H1 (cell line): Measurements from ENCODE around the gene C17orf114.
A peak's percentile ranks its signal among the peaks of the same experiment; 100 is the strongest.

ENCODE experiments used
- CTCF ChIA-PET: fragments of 300-600 bp; sonication (Branson Sonifier 250); formaldehyde crosslinking; loops from one replicate; lab custom pipeline; 2021; ENCODE audit not compliant: partially characterized antibody; lab: Charles Lee
- POLR2A ChIA-PET: fragments of 300-600 bp; sonication (Branson Sonifier 250); formaldehyde crosslinking; loops from one replicate; lab custom pipeline; 2021; ENCODE audit warnings: inconsistent platforms; ENCODE audit not compliant: partially characterized antibody; lab: Charles Lee
- DNase-seq, 2 experiments: peaks; one replicate each; pipeline versions ENCODE4 v3.0.0 to v3.0.0-alpha.2; 2010 to 2022; ENCODE audit warnings: low spot score in 2 of 2, low read depth in 1 of 2, mixed read lengths in 1 of 2
- FAIRE-seq: peaks from 2 replicates; lab custom pipeline; 2011; peaks lifted over from hg19 to GRCh38; lab: Jason Lieb, UNC
- H2AFZ ChIP-seq: 2 replicates; pipeline ENCODE4 v1.8.1; 2012; ENCODE audit warnings: low read length, inconsistent platforms
- H2AK5ac ChIP-seq: 2 replicates; pipeline ENCODE4 v1.6.1; 2013; ENCODE audit warnings: low read depth, low read length
- H2BK120ac ChIP-seq: replicated peaks from 2 replicates; pipeline ENCODE3; 2013; ENCODE audit warnings: low read depth, low read length, inconsistent platforms
- H2BK12ac ChIP-seq: 2 replicates; pipeline ENCODE4 v1.6.1; 2013; ENCODE audit warnings: low read depth, low read length
- H2BK15ac ChIP-seq: 2 replicates; pipeline ENCODE4 v1.6.1; 2013; ENCODE audit warnings: low read length
- H2BK20ac ChIP-seq: 2 replicates; pipeline ENCODE4 v1.6.1; 2013; ENCODE audit warnings: low read length
- H2BK5ac ChIP-seq: 2 replicates; pipeline ENCODE4 v1.6.1; 2013; ENCODE audit warnings: low read depth, low read length
- H3K14ac ChIP-seq: 2 replicates; pipeline ENCODE4 v1.6.1; 2013; ENCODE audit warnings: inconsistent platforms; ENCODE audit not compliant: insufficient read length
- H3K18ac ChIP-seq: 2 replicates; pipeline ENCODE4 v1.6.1; 2013; ENCODE audit warnings: low read length; ENCODE audit errors: extremely low read depth
- H3K23ac ChIP-seq: 2 replicates; pipeline ENCODE4 v1.6.1; 2013; ENCODE audit warnings: inconsistent platforms; ENCODE audit not compliant: insufficient read length
- H3K23me2 ChIP-seq: 2 replicates; pipeline ENCODE4 v1.6.1; 2013; ENCODE audit warnings: low read depth, low read length
- H3K27ac ChIP-seq: 2 replicates; pipeline ENCODE4 v1.6.1; 2011; ENCODE audit warnings: low read depth, low read length, inconsistent platforms
- H3K27me3 ChIP-seq, 4 experiments: replicated peaks in 1 of 4; 1 replicate in 1 of 4; 2 replicates in 3 of 4; pipeline versions ENCODE4 v1.6.1 to v1.8.1; 2011 to 2013; ENCODE audit warnings: low read length in 3 of 4, mild to moderate bottlenecking in 3 of 4, inconsistent platforms in 2 of 4, mixed read lengths in 2 of 4, moderate library complexity in 1 of 4; ENCODE audit not compliant: control insufficient read depth in 3 of 4, insufficient read depth in 3 of 4; ENCODE audit errors: extremely low read depth in 1 of 4
- H3K36me3 ChIP-seq, 4 experiments: 2 replicates each; pipeline versions ENCODE4 v1.6.1 to v1.8.1; 2011 to 2013; ENCODE audit warnings: mild to moderate bottlenecking in 4 of 4, low read length in 3 of 4, moderate library complexity in 2 of 4, control low read depth in 1 of 4, inconsistent platforms in 1 of 4; ENCODE audit not compliant: insufficient read depth in 4 of 4, control insufficient read depth in 2 of 4
- H3K4ac ChIP-seq: replicated peaks from 2 replicates; pipeline ENCODE3; 2013; ENCODE audit warnings: low read length, low read depth, mixed read lengths, inconsistent platforms; ENCODE audit not compliant: insufficient read length
- H3K4me1 ChIP-seq, 4 experiments: replicated peaks in 1 of 4; 1 replicate in 1 of 4; 2 replicates in 3 of 4; pipeline versions ENCODE4 v1.6.1 to v1.8.1; 2011 to 2013; ENCODE audit warnings: low read length in 3 of 4, inconsistent platforms in 2 of 4, mixed read lengths in 1 of 4; ENCODE audit not compliant: insufficient read depth in 4 of 4, control insufficient read depth in 3 of 4
- H3K4me2 ChIP-seq, 2 experiments: 2 replicates each; pipeline versions ENCODE4 v1.6.1 to v1.8.1; 2011 to 2013; ENCODE audit warnings: low read depth in 2 of 2, low read length in 2 of 2, control low read depth in 1 of 2, inconsistent platforms in 1 of 2, mild to moderate bottlenecking in 1 of 2; ENCODE audit not compliant: insufficient read depth in 1 of 2
- H3K4me3 ChIP-seq, 4 experiments: fragments of 200-600, 300-600 bp in 1 of 4; sonication (generic), shearing (Covaris generic), sonication (Bioruptor Twin) in 1 of 4; 2 replicates each; pipeline versions ENCODE4 v1.5.1 to v1.8.1; 2011 to 2016; ENCODE audit warnings: low read length in 4 of 4, low read depth in 3 of 4, control low read depth in 2 of 4, inconsistent platforms in 2 of 4, mild to moderate bottlenecking in 2 of 4, mixed read lengths in 1 of 4, moderate library complexity in 1 of 4; ENCODE audit not compliant: insufficient read depth in 2 of 4; ENCODE audit errors: extremely low read depth in 1 of 4
- H3K56ac ChIP-seq: replicated peaks from 2 replicates; pipeline ENCODE3; 2013; ENCODE audit warnings: low read depth, mild to moderate bottlenecking, mixed read lengths, low read length, inconsistent platforms; ENCODE audit not compliant: insufficient read length
- H3K79me1 ChIP-seq: 2 replicates; pipeline ENCODE4 v1.6.1; 2013; ENCODE audit warnings: low read depth, low read length, control low read depth
- H3K79me2 ChIP-seq, 2 experiments: 2 replicates each; pipeline versions ENCODE4 v1.6.1 to v1.8.1; 2012 to 2013; ENCODE audit warnings: low read length in 2 of 2, mild to moderate bottlenecking in 2 of 2, inconsistent platforms in 1 of 2; ENCODE audit not compliant: insufficient read depth in 2 of 2, control insufficient read depth in 1 of 2
- H3K9ac ChIP-seq, 4 experiments: replicated peaks in 1 of 4; 1 replicate in 1 of 4; 2 replicates in 3 of 4; pipeline versions ENCODE4 v1.6.1 to v1.8.1; 2011 to 2013; ENCODE audit warnings: low read depth in 3 of 4, low read length in 3 of 4, control low read depth in 2 of 4, mild to moderate bottlenecking in 2 of 4, moderate library complexity in 2 of 4, inconsistent platforms in 1 of 4; ENCODE audit errors: extremely low read depth in 1 of 4
- H3K9me3 ChIP-seq, 2 experiments: 2 replicates each; pipeline versions ENCODE4 v1.6.1 to v1.8.1; 2012 to 2013; ENCODE audit warnings: mild to moderate bottlenecking in 2 of 2, moderate library complexity in 2 of 2, control low read depth in 1 of 2, inconsistent platforms in 1 of 2, low read depth in 1 of 2, low read length in 1 of 2, mixed read lengths in 1 of 2; ENCODE audit not compliant: insufficient read depth in 2 of 2
- H4K20me1 ChIP-seq, 2 experiments: replicated peaks in 1 of 2; 2 replicates each; pipeline versions ENCODE3 to v1.8.1; 2011 to 2013; ENCODE audit warnings: inconsistent platforms in 2 of 2, low read length in 2 of 2, mild to moderate bottlenecking in 1 of 2; ENCODE audit not compliant: insufficient read depth in 2 of 2, control insufficient read depth in 1 of 2
- H4K5ac ChIP-seq: 2 replicates; pipeline ENCODE4 v1.6.1; 2013; ENCODE audit warnings: low read length, low read depth, mixed read lengths, inconsistent platforms; ENCODE audit not compliant: insufficient read length
- H4K8ac ChIP-seq: 2 replicates; pipeline ENCODE4 v1.8.0; 2013; ENCODE audit warnings: mild to moderate bottlenecking, moderate library complexity, low read length, inconsistent platforms; ENCODE audit not compliant: insufficient read depth; ENCODE audit errors: extremely low read depth
- H4K91ac ChIP-seq: replicated peaks from 2 replicates; pipeline ENCODE3; 2013; ENCODE audit warnings: low read length, mixed read lengths, inconsistent platforms; ENCODE audit not compliant: insufficient read length
- CTBP2 ChIP-seq: IDR thresholded peaks from 2 replicates; pipeline ENCODE4 v1.7.0; 2011; ENCODE audit warnings: borderline replicate concordance, mild to moderate bottlenecking, moderate library complexity, mixed read lengths, low read length; ENCODE audit not compliant: insufficient read depth, insufficient read length
- CTCF ChIP-seq, 3 experiments: IDR thresholded peaks; 1 replicate in 2 of 3; 2 replicates in 1 of 3; pipeline versions ENCODE4 v1.5.1 to v1.6.1; 2011; ENCODE audit warnings: low read length in 3 of 3, mild to moderate bottlenecking in 3 of 3, inconsistent platforms in 2 of 3, low read depth in 1 of 3, moderate library complexity in 1 of 3; ENCODE audit not compliant: insufficient read depth in 1 of 3; ENCODE audit errors: control extremely low read depth in 1 of 3
- MAX ChIP-seq: IDR thresholded peaks from 2 replicates; pipeline ENCODE4 v1.6.1; 2012; ENCODE audit warnings: inconsistent platforms
- NRF1 ChIP-seq: IDR thresholded peaks from 2 replicates; pipeline ENCODE4 v1.6.1; 2011; ENCODE audit warnings: mild to moderate bottlenecking, low read depth, low read length, improper control_type of control experiment
- RAD21 ChIP-seq, 2 experiments: IDR thresholded peaks in 1 of 2; conservative IDR thresholded peaks in 1 of 2; 2 replicates each; pipeline ENCODE4 v1.6.1; 2011; ENCODE audit warnings: low read depth in 2 of 2, low read length in 2 of 2, improper control_type of control experiment in 1 of 2, inconsistent platforms in 1 of 2, mild to moderate bottlenecking in 1 of 2, moderate library complexity in 1 of 2
- TBP ChIP-seq: IDR thresholded peaks from 2 replicates; pipeline ENCODE4 v1.6.1; 2011; ENCODE audit warnings: low read depth, low read length, improper control_type of control experiment
- TEAD4 ChIP-seq: IDR thresholded peaks from 2 replicates; pipeline ENCODE4 v1.6.1; 2012; ENCODE audit warnings: low read depth, low read length, inconsistent platforms, mixed read lengths
- WGBS, 2 experiments: shearing (Covaris generic) in 1 of 2; methylation state at CpG; one replicate each; pipeline versions ENCODE4 v1.1.6 to v1.1.7; 2013 to 2015; ENCODE audit warnings: low lambda C conversion rate in 2 of 2, mixed read lengths in 2 of 2, inconsistent platforms in 1 of 2, low coverage in 1 of 2, missing lambda C conversion rate in 1 of 2; ENCODE audit not compliant: insufficient replicate concordance in 2 of 2, insufficient coverage in 1 of 2, insufficient read length in 1 of 2; ENCODE audit errors: extremely low coverage in 1 of 2, missing lambda C conversion rate in 1 of 2; 5-methylcytosine and 5-hydroxymethylcytosine counted together
- TF ChIP-seq, protein P1 (sequence below): IDR thresholded peaks from 2 replicates; pipeline ENCODE4 v1.6.1; 2012; ENCODE audit warnings: inconsistent platforms

C17orf114 gene

GRCh38 chr17:4782652-4783051, 19.5 kb downstream of the C17orf114 start:
- no peak overlapping the region for H3K14ac ChIP-seq
- no peak overlapping the region for H3K9ac ChIP-seq
- peak overlapping the region; percentile 51; the same call in 1 of the 2 replicates for H2AFZ ChIP-seq
- H4K91ac ChIP-seq = no peak overlapping the region
- no peaks in the 10 kb centered on the region for H3K79me1 ChIP-seq
- H3K4me2 ChIP-seq = no peak overlapping the region
- no peak overlapping the region for H3K4ac ChIP-seq
- DNase-seq (peak in 1 of 2 experiments; percentile 54), FAIRE-seq (no peak)
- no peak overlapping the region for H2BK15ac ChIP-seq
- no peak overlapping the region for H3K27ac ChIP-seq
- H3K79me2 ChIP-seq = no peaks in the 10 kb centered on the region
- H3K36me3 ChIP-seq = no peaks in the 10 kb centered on the region
- no peak overlapping the region for H2BK120ac ChIP-seq
- H2AK5ac ChIP-seq = no peak overlapping the region
- H3K27me3 ChIP-seq = 0 out of 7 replicates have a peak, but pooled peaks cover 0 to 2% (median 0%) of the 10 kb centered on the region in 4 experiments
- H2BK12ac ChIP-seq = 0 out of 2 replicates have a peak overlapping the region, but pooled peaks have one; percentile 27
- no peaks in the 10 kb centered on the region for H3K9me3 ChIP-seq
- peak overlapping the region; percentile 83; the same call in 1 of the 2 replicates for H4K8ac ChIP-seq
- H3K4me3 ChIP-seq = no peak overlapping the region
- no peak for TF ChIP-seq TBP
- TF ChIP-seq NRF1 = no peak
- TF ChIP-seq TEAD4 = peak; percentile 54; the same call in 1 of the 2 replicates
- peak in 1 of 2 experiments; percentile 24; a peak in 1 of 4 replicates for TF ChIP-seq RAD21 (IDR thresholded peaks at IDR 0.05 in 1 of 2, conservative IDR thresholded peaks at IDR 0.05 in 1 of 2; ENCODE audit: low read depth in 2 of 2, low read length in 2 of 2)
- TF ChIP-seq CTCF (IDR thresholded peaks at IDR 0.05; ENCODE audit: control extremely low read depth in 1 of 3, insufficient read depth in 1 of 3, low read depth in 1 of 3, low read length in 3 of 3) = peak; percentile 27 to 39 (median 33)
- no peak for TF ChIP-seq CTBP2
- TF ChIP-seq, protein P1, sequence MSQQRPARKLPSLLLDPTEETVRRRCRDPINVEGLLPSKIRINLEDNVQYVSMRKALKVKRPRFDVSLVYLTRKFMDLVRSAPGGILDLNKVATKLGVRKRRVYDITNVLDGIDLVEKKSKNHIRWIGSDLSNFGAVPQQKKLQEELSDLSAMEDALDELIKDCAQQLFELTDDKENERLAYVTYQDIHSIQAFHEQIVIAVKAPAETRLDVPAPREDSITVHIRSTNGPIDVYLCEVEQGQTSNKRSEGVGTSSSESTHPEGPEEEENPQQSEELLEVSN = peak; percentile 93
- TF ChIP-seq MAX = peak; percentile 86
- CTCF ChIA-PET = interaction anchor here (0.6 to 2.1 kb wide), 7 partner anchors 8 to 271 kb away, joined by 3 to 5 read pairs (median 4); no protein-coding TSS in a partner anchor
- no peaks in the 10 kb centered on the region for H4K20me1 ChIP-seq
- POLR2A ChIA-PET = interaction anchor here (0.7 to 1.3 kb wide), 3 partner anchors 9 to 185 kb away, joined by 3 read pairs; partner anchors contain the start of gene SPAG7
- H3K18ac ChIP-seq = no peak overlapping the region
- WGBS, 2 experiments = 81% methylated on average over 28 of the region's 28 CpGs; no CpG with 5 or more reads in 1 of the 2 experiments
- H2BK5ac ChIP-seq = no peak overlapping the region
- no peak overlapping the region for H3K56ac ChIP-seq
- H4K5ac ChIP-seq = no peak overlapping the region
- H3K23ac ChIP-seq = no peak overlapping the region
- peaks cover 0 to 12% (median under 1%) of the 10 kb centered on the region in 4 experiments; a peak in 1 of 7 replicates for H3K4me1 ChIP-seq
- H3K23me2 ChIP-seq = no peaks in the 10 kb centered on the region
- no peak overlapping the region for H2BK20ac ChIP-seq
